GM19455 (cell line): ENCODE measurements around the gene SERPINA3.

ENCODE experiments used
- ATAC-seq: cut with Tn5 transposase; IDR thresholded peaks from one replicate; pipeline ENCODE4 v1.9.1; 2021; ENCODE audit not compliant: unreplicated experiment

The SERPINA3 gene

GRCh38 chr14:94650806-94651805, 38.9 kb downstream of the SERPINA3 start:
- ATAC-seq: no peak

GRCh38 chr14:94653321-94653720, 41.1 kb downstream of the SERPINA3 start:
- no peak for ATAC-seq

DNA sequence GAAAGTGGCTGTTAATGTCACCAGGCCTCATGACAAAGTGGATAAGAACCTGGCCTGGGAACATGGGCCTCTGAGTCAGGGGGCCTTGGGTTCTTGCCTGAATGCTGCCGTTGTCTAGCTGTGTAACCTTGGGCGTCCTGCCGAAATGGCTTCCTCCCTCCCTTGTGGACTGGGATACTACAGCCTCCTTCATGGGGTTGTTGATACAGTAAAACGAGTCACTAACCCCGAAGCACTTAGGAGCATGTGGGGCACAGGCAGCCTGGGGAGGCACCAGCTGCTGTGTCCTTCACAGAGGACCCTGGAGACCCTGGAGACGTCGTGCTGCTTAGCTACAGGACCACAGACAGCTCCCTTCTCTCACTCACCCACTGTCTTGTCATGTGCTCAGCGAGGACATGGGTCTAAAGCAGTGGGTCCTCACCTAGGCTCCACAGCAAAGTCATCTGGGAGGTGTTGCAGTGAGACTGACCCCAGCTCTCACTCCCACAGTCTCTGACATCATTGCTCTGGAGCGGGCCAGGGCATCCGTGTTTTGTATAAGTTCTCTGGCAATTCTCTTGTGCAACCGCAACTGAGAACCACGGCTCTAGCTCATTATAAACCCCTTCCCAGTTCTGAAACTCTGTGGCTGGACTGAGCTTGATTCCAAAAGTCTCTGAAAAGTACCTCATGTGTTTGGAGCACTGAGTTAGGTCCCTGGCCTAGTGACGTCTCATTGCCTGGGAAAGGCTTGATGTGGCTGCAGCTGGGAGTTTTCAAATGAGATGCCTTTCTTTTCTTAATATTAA, 42.1 kb downstream of the SERPINA3 start:
- no peak for ATAC-seq

- no peak for ATAC-seq
Measured at GRCh38 chr14:94655169-94655710, 43.0 kb downstream of the SERPINA3 start.

- ATAC-seq: no peak
Measured at GRCh38 chr14:94656043-94656442, 43.9 kb downstream of the SERPINA3 start.

- no peak for ATAC-seq
Measured at GRCh38 chr14:94659256-94659655, 47.1 kb downstream of the SERPINA3 start.

DNA sequence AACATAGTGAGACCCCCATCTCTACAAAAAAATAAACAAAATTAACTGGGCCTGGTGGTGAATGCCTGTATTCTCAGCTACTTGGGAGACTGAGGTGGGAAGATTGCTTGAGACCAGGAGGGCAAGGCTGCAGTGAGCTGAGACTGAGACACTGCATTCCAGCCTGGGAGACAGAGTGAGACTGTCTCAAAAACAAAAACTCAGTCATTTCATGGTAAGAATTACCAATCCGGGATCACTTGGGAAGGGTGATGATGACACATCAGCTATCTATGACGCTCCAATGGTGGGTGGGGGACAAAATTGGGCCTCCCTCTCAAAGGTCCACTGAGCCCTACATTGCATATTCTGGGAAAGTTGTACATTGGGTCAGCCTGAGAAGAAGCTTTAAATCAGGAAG, 47.7 kb downstream of the SERPINA3 start:
- no peak for ATAC-seq

DNA sequence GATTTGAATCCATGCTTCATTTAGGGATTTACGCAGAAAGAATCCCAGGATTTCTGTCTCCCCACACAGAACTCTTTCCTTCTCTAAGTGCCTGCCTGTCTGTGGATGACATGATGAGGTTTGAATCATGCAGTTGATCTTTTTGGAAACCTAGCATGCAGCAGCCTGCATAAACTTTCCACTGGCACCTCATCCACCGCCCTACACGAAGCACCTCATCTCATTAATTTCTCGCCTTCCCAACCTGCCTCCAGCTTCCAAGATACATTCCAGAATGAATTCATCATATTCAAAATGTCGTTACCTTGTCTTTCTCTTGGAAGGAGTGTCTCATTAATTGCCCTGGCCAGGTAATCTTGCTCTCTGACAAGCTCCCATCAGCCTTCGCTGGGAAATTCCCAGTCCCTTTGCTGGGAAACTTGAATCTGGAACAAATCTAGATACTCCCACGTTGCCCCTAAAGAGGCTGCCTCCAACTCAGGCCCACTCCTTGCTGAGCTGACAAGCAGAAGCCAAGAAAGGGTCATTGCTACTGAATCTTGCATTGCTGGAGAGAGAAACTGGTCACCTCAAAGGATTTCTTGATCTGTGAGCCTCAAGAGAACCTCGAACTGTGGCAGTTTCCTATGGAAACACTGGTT, 48.2 kb downstream of the SERPINA3 start:
- ATAC-seq: no peak

DNA sequence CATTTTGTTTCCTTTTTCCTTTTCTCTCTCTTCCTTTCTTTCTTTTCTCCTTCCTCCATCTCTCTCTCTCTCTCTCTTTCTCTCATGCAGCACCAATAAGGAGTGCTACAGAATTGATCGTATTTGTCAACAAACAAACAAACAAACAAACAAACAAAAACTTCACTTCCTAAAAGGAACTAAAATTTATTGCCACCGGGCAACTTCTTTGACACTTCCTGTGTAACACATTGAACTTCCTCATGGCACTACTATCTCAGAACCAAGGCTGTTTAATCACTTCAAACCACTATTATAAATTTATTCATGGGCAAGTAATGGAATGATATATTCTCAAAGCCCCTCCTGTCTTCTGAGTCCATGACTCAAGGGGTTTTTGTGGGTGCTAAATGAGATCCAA, 51.3 kb downstream of the SERPINA3 start:
- ATAC-seq: no peak

- no peak for ATAC-seq
Measured at GRCh38 chr14:94663965-94664704, 51.9 kb downstream of the SERPINA3 start.

DNA sequence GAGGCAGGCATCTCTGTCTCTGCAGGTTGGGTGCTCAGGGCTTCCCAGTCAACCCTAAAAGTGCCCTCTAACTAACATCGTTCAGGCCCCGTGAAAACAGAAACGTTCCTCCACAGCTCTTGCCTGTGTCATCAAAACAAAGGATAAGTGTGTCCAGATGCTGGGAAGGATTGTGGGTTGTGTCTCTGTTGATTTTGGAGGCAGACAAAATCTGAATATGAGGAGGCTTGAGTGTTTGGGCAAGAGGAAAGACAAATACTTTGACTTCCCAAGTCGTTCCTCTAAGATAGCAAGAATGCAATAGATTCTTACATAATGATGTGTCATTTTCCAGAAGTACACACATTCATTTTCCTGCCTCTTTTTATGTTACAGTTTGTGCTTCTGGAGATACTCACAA, 52.9 kb downstream of the SERPINA3 start:
- no peak for ATAC-seq

DNA sequence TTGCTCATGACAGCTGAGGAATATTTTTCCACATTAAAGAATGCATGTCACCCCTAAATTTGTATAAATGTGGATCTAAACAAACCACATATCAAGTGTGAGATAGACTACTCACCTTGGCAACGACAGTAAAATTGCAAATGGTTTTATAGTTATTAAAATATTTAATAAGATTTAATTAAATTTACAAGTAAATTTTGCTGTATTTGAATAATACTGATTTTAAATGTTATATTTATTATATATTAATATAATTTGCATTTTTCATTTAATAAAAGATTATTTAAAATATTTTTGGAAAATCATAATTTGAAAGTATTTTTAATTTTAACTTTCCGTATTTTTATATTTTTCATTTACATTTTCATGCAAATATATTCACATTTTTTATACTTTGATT, 53.4 kb downstream of the SERPINA3 start:
- ATAC-seq: no peak

DNA sequence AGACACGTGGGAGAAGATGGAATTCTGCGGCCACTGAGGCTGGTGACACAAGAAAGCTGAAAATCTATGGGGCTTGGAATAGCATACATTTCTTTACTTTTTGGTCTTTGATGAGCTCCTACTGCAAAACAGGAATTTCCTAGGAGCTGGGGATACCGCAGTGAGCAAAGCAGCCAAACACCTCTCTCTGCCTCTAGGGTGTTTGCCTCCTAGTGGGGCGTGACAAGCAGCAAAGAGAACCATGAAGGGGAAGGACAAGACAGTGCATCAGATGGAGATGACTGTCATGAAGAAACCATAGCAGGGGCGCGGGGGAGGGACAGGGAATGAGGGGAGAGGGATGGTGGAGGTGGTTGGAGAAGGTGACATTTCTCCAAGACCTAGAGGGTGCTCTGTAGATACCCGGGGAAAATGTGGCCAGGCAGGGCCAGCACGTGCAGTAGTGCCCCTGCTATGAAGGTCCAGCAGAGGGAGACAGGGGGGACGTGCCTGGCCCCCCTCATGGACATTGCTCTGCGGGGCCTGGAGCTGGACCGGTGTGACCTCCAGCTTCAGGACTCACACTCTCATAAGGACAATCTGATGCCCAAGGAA, 58.6 kb downstream of the SERPINA3 start:
- ATAC-seq: no peak

- no peak for ATAC-seq
Measured at GRCh38 chr14:94671870-94672444, 59.8 kb downstream of the SERPINA3 start.

DNA sequence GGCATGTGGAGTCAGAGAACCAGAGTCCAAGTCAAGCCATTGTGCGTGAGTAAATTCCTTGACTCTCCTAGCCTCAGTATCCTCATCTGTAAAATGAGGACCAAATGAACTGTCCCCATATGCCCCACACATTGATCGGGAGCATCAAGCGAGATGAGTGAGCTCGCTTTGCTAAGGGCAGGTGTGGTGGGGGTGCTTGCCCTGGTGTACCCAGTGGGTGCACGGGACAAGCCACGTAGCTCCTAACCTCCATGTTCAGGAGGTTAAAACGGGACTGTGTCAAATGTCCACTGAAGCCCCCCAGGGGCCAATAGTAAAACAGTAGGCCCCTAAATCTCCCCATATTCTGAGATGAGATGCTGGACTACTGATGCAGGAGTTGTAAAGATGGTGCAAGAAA, 60.9 kb downstream of the SERPINA3 start:
- no peak for ATAC-seq
